Measurements from ENCODE around the gene PPP6R1. TPM values are rescaled to one million over a fixed set of nuclear protein-coding genes. Genes with fewer than 3 reads are reported as not detected.

The PPP6R1 gene
- total RNA-seq, 1 experiment from 2014 or later: 159 TPM

DNA sequence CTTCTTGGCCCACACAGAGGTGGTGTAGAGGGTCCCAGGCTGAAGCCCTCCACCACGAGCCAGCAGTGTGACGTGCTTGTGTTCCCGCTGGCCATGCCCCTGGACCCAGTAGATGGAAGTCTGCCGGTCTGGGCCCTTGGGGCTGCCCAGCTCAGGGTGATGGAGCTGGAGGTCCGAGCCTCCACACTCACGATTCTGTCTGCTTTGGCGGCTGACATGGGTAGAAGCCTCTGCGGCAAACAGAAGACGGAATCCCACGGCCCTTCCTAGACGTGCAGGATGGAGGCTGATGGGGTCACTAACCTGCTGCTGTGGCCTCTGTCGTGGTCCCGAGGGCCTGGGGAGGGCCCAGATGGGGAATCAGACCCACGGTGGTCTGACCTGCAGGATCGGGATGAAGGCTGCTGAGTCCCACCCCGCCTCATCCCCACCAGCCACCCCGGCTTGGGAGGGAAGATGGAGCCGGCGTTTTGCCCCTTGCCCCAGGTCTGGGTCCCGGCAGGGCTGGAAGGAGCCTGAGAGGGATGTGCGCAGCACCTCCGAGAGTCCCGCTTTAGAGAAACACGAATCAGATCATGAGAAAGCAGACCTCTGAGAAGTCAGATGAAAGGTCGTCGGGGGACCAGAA, 34.7 kb downstream of the PPP6R1 start:
- Histone ChIP-seq H3K9me2 (ENCODE audit: insufficient read depth) (no peaks in the 10 kb centered on the region), H3K4me1 (replicated peaks; ENCODE audit: insufficient read depth) (no peaks in the 10 kb centered on the region), H3K36me3 (ENCODE audit: low read depth) (no peaks in the 10 kb centered on the region), H3K4me3 (no peak overlapping the region), H3F3A (ENCODE audit: insufficient read depth, low read depth) (peaks cover 24% of the 10 kb centered on the region; the same call in 1 of the 2 replicates), H3K27ac (no peak overlapping the region), H4K20me1 (ENCODE audit: insufficient read depth) (peaks cover 28% of the 10 kb centered on the region), H2AFZ (no peak overlapping the region), H3K27me3 (ENCODE audit: insufficient read depth, low read depth) (no peaks in the 10 kb centered on the region), H3K4me2 (no peak overlapping the region), H3K79me2 (ENCODE audit: low read depth) (no peaks in the 10 kb centered on the region), H3K9me3 (ENCODE audit: insufficient read depth, low read depth) (no peaks in the 10 kb centered on the region; the same call in 1 of the 2 replicates)
- ChIA-PET CTCF (no interaction called here), POLR2A (ENCODE audit: unreplicated experiment) (no interaction called here)
- no TSS peak for BruUV-seq (replicated peaks)
- intact Hi-C loops (cut with micrococcal nuclease; ENCODE audit: unreplicated experiment): no loop called here
- DNase-seq: no peak
- TF ChIP-seq, protein P1, sequence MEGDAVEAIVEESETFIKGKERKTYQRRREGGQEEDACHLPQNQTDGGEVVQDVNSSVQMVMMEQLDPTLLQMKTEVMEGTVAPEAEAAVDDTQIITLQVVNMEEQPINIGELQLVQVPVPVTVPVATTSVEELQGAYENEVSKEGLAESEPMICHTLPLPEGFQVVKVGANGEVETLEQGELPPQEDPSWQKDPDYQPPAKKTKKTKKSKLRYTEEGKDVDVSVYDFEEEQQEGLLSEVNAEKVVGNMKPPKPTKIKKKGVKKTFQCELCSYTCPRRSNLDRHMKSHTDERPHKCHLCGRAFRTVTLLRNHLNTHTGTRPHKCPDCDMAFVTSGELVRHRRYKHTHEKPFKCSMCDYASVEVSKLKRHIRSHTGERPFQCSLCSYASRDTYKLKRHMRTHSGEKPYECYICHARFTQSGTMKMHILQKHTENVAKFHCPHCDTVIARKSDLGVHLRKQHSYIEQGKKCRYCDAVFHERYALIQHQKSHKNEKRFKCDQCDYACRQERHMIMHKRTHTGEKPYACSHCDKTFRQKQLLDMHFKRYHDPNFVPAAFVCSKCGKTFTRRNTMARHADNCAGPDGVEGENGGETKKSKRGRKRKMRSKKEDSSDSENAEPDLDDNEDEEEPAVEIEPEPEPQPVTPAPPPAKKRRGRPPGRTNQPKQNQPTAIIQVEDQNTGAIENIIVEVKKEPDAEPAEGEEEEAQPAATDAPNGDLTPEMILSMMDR (conservative IDR thresholded peaks at IDR 0.05): no peak
- TF ChIP-seq EZH2 (IDR thresholded peaks at IDR 0.05; ENCODE audit: low read depth): no peak

DNA sequence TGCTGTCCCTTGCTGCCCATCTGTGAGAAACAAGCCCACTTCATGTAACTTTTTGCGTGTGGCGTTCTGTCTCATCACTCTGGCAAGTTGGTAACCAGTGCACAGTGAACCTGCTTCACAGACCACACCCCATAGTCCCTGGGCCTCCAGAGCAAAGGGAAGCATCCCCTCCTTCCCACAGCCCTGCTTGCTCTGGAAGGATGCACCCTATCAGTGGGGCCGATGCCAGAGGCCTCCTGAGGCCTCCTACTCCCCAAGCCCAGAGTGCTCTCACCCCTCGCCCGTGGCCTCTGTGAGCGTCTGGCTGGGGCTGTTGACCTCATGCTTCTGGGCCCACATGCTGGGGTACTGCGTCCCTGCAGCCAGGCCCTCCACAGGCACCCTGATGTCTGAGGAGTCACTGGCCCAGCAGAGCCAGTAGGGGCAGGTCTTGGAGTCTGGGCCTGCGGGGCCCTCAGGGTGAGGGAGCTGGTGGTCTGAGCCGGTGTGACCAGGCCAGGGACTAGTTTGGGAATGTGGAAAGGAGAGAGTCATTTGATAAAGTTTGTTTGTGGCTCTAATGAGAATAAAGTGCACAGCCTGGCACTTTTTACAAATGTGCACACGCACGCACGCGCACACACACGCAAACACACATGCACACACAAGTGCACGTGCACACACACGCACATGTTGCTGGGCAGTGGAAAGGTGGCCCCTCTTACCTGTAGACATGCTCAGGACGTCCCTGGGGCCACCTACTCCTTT, 35.4 kb downstream of the PPP6R1 start:
- no peaks in the 10 kb centered on the region for H3K4me1 ChIP-seq (replicated peaks; ENCODE audit: insufficient read depth)
- H3K27me3 ChIP-seq (ENCODE audit: insufficient read depth, low read depth): no peaks in the 10 kb centered on the region
- ChIA-PET CTCF (no interaction called here), POLR2A (ENCODE audit: unreplicated experiment) (no interaction called here)
- TF ChIP-seq, protein P1 (conservative IDR thresholded peaks at IDR 0.05): no peak
- H3F3A ChIP-seq (ENCODE audit: insufficient read depth, low read depth): peaks cover 24% of the 10 kb centered on the region; the same call in 1 of the 2 replicates
- no peak overlapping the region for H3K27ac ChIP-seq
- no peaks in the 10 kb centered on the region for H3K79me2 ChIP-seq (ENCODE audit: low read depth)
- intact Hi-C loops (cut with micrococcal nuclease; ENCODE audit: unreplicated experiment): no loop called here
- no peak overlapping the region for H3K4me2 ChIP-seq
- H3K9me2 ChIP-seq (ENCODE audit: insufficient read depth): no peaks in the 10 kb centered on the region
- no peaks in the 10 kb centered on the region for H3K36me3 ChIP-seq (ENCODE audit: low read depth)
- H2AFZ ChIP-seq: no peak overlapping the region
- BruUV-seq (replicated peaks): no TSS peak
- peaks cover 21% of the 10 kb centered on the region for H4K20me1 ChIP-seq (ENCODE audit: insufficient read depth)
- no peak overlapping the region for H3K4me3 ChIP-seq
- DNase-seq: no peak
- no peaks in the 10 kb centered on the region; the same call in 1 of the 2 replicates for H3K9me3 ChIP-seq (ENCODE audit: insufficient read depth, low read depth)

DNA sequence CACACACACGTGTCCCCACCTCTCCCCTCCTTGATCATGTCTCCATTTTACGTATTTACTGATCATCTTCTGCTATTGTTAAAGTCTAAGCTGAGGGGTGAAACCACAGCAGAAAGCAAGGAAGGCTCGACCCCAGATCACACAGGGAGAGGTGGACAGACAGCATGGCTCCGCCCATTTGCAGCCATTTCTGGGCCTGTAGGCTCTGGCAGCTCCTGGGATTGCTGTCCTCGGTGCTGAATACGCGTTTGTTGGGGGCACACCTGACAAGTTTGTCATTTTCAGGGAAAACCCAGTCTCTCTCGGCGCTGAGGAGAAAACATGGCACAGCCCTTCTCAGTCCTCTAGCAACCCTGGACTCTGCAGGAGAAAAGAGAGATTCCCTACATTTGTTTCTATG, 38.3 kb downstream of the PPP6R1 start:
- Histone ChIP-seq H4K20me1 (ENCODE audit: insufficient read depth) (no peaks in the 10 kb centered on the region), H3K27me3 (ENCODE audit: insufficient read depth, low read depth) (no peaks in the 10 kb centered on the region), H3K4me2 (no peak overlapping the region), H3K4me1 (replicated peaks; ENCODE audit: insufficient read depth) (peaks cover 15% of the 10 kb centered on the region), H3K79me2 (ENCODE audit: low read depth) (no peaks in the 10 kb centered on the region), H3F3A (ENCODE audit: insufficient read depth, low read depth) (peaks cover 43% of the 10 kb centered on the region), H3K27ac (no peak overlapping the region), H3K4me3 (no peak overlapping the region), H3K9me3 (ENCODE audit: insufficient read depth, low read depth) (no peaks in the 10 kb centered on the region; the same call in 1 of the 2 replicates), H3K36me3 (ENCODE audit: low read depth) (no peaks in the 10 kb centered on the region), H2AFZ (no peak overlapping the region), H3K9me2 (ENCODE audit: insufficient read depth) (no peaks in the 10 kb centered on the region)
- ChIA-PET POLR2A (ENCODE audit: unreplicated experiment) (no interaction called here), CTCF (no interaction called here)
- no TSS peak for BruUV-seq (replicated peaks)
- intact Hi-C loops (cut with micrococcal nuclease; ENCODE audit: unreplicated experiment): no loop called here
- no peak for DNase-seq
- TF ChIP-seq, protein P1 (conservative IDR thresholded peaks at IDR 0.05): no peak
- no peak for TF ChIP-seq EZH2 (IDR thresholded peaks at IDR 0.05; ENCODE audit: low read depth)
